ENCODE measurements around the gene MMP15. TPM values are rescaled to one million over a fixed set of nuclear protein-coding genes. Genes with fewer than 3 reads are reported as not detected.

MMP15 gene
- total and polyA plus RNA-seq, 2 of the 13 experiments (the other 11 are each of a cell fraction or from before 2014, with no cell fraction given): 35.2 to 44.9 TPM

- Histone ChIP-seq H3K4me1 (ENCODE audit: insufficient read depth, low read length) (no peaks in the 10 kb centered on the region), H3K79me2 (ENCODE audit: insufficient read depth, low read length) (no peaks in the 10 kb centered on the region), H3K9me3 (ENCODE audit: low read length) (no peaks in the 10 kb centered on the region), H3K4me3 (replicated peaks in 1 of 3; ENCODE audit: insufficient read depth in 1 of 3, low read depth in 2 of 3, low read length in 3 of 3) (no peak overlapping the region), H3K36me3 (replicated peaks in 1 of 2; ENCODE audit: control insufficient read depth in 1 of 2, insufficient read depth in 2 of 2, low read length in 2 of 2) (no peaks in the 10 kb centered on the region), H2AFZ (ENCODE audit: low read length) (no peak overlapping the region), H4K20me1 (ENCODE audit: insufficient read depth, low read length) (no peaks in the 10 kb centered on the region), H3K9ac (ENCODE audit: insufficient read depth, low read depth, low read length) (no peak overlapping the region), H3K27ac (ENCODE audit: extremely low read length, insufficient read depth, low read length) (no peak overlapping the region), H3K27me3 (ENCODE audit: control insufficient read depth in 1 of 2, insufficient read depth in 2 of 2, low read length in 2 of 2) (peaks cover 3 to 6% of the 10 kb centered on the region in 2 experiments; a peak in 3 of 5 replicates), H3K4me2 (ENCODE audit: low read depth, low read length) (no peak overlapping the region)
- ATAC-seq: no peak
- 62% methylated on average over 23 of the region's 23 CpGs for WGBS (ENCODE audit: low lambda C conversion rate)
- no TSS peak for BruUV-seq (replicated peaks)
- in situ Hi-C loops (cut with HindIII; ENCODE audit: extremely low pct_ligation_motif_present, low pct_unique_long_range_greater_than_20kb): no loop called here
- peak; percentile 74 for FAIRE-seq
- DNase-seq (ENCODE audit: low spot score): no peak
- intact Hi-C loops (cut with micrococcal nuclease; ENCODE audit: unreplicated experiment): no loop called here
- CTCF ChIA-PET (ENCODE audit: low intra/inter-chr PET ratio, low total read pairs): no interaction called here
- POLR2A ChIA-PET: no interaction called here
- TF ChIP-seq, protein P1, sequence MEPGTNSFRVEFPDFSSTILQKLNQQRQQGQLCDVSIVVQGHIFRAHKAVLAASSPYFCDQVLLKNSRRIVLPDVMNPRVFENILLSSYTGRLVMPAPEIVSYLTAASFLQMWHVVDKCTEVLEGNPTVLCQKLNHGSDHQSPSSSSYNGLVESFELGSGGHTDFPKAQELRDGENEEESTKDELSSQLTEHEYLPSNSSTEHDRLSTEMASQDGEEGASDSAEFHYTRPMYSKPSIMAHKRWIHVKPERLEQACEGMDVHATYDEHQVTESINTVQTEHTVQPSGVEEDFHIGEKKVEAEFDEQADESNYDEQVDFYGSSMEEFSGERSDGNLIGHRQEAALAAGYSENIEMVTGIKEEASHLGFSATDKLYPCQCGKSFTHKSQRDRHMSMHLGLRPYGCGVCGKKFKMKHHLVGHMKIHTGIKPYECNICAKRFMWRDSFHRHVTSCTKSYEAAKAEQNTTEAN (CRISPR knock-in tag; conservative IDR thresholded peaks at IDR 0.05): peak; percentile 53; the same call in 1 of the 2 replicates
- TF ChIP-seq ZBTB3 (CRISPR knock-in tag; IDR thresholded peaks at IDR 0.05; ENCODE audit: borderline replicate concordance, low read depth) (no peak), IKZF1 (IDR thresholded peaks at IDR 0.05) (peak; percentile 53; the same call in 1 of the 2 replicates), ZNF282 (IDR thresholded peaks at IDR 0.05; ENCODE audit: partially characterized antibody) (peak; percentile 6), SOX6 (IDR thresholded peaks at IDR 0.05) (0 out of 2 replicates have a peak, but pooled peaks have one; percentile 9), SOX6 (CRISPR knock-in tag; IDR thresholded peaks at IDR 0.05) (no peak), ZNF207 (IDR thresholded peaks at IDR 0.05; ENCODE audit: borderline replicate concordance) (peak; percentile 43; the same call in 1 of the 2 replicates), ZBTB40 (IDR thresholded peaks at IDR 0.05) (0 out of 2 replicates have a peak, but pooled peaks have one; percentile 7), ZBTB40 (CRISPR knock-in tag; IDR thresholded peaks at IDR 0.05) (no peak), FOXA1 (IDR thresholded peaks at IDR 0.05) (0 out of 2 replicates have a peak, but pooled peaks have one; percentile 7), FOXA1 (CRISPR knock-in tag; IDR thresholded peaks at IDR 0.05) (no peak), PLRG1 (conservative IDR thresholded peaks at IDR 0.05) (0 out of 2 replicates have a peak, but pooled peaks have one; percentile 29), SIN3B (IDR thresholded peaks at IDR 0.05; ENCODE audit: low read length) (no peak), MNT (IDR thresholded peaks at IDR 0.05) (peak; percentile 93), FOXK2 (IDR thresholded peaks at IDR 0.05) (peak; percentile 50)
Measured at GRCh38 chr16:58087209-58087913, 61.8 kb downstream of the MMP15 start.

Data from HepG2 (cell line).